Activated CD4-positive, alpha-beta T cell treated with anti-CD3 and anti-CD28 coated beads, Interleukin-2, amount 50 U/mL, for 1 hour (primary cell): ENCODE measurements around the gene UBE2B.
"Not testable (repeated sequence)": the region's sequence is repeated elsewhere in the genome, so short reads cannot be mapped to it uniquely, and the experiment has no call there.

Source experiments
- DNase-seq: peaks from one replicate; pipeline ENCODE4 v3.0.0-alpha.2; 2020

UBE2B gene

GRCh38 chr5:134370871-134371833 lies at the start of gene UBE2B:
TSS of gene UBE2B (plus strand) at chr5:134371569. CDS start at chr5:134371596, 27 bp downstream.
- peak; percentile 97 for DNase-seq

GRCh38 chr5:134327327-134327726 lies 44.0 kb upstream of the UBE2B start:
- no peak for DNase-seq

- no peak for DNase-seq
These were observed 42.8 kb upstream of the UBE2B start for GRCh38 chr5:134328619-134329018.

- not testable (repeated sequence) for DNase-seq
These were observed 34.5 kb upstream of the UBE2B start for GRCh38 chr5:134336833-134337232.

- not testable (repeated sequence) for DNase-seq
These were observed 27.9 kb upstream of the UBE2B start for GRCh38 chr5:134343500-134343899.

- DNase-seq: not testable (repeated sequence)
These were observed 25.9 kb upstream of the UBE2B start for GRCh38 chr5:134345476-134345875.

GRCh38 chr5:134345996-134346395 lies 25.4 kb upstream of the UBE2B start:
- no peak for DNase-seq

- no peak for DNase-seq
These were observed 21.9 kb upstream of the UBE2B start for GRCh38 chr5:134349463-134349862.

GRCh38 chr5:134355681-134356080 lies 15.7 kb upstream of the UBE2B start:
- no peak for DNase-seq

- no peak for DNase-seq
These were observed 5.8 kb upstream of the UBE2B start for GRCh38 chr5:134365604-134366003.

GRCh38 chr5:134370311-134370870 lies 978 bp upstream of the UBE2B start:
- DNase-seq: peak; percentile 4

GRCh38 chr5:134371834-134372340 lies 518 bp downstream of the UBE2B start:
- DNase-seq: peak; percentile 27

- DNase-seq: not testable (repeated sequence)
These were observed 2.3 kb downstream of the UBE2B start for GRCh38 chr5:134373633-134374032.

GRCh38 chr5:134374232-134374631 lies 2.9 kb downstream of the UBE2B start:
- no peak for DNase-seq

- no peak for DNase-seq
These were observed 9.0 kb downstream of the UBE2B start for GRCh38 chr5:134380346-134380745.

GRCh38 chr5:134382204-134382603 lies 10.8 kb downstream of the UBE2B start:
- not testable (repeated sequence) for DNase-seq

GRCh38 chr5:134383980-134384697 lies 12.8 kb downstream of the UBE2B start:
- DNase-seq: no peak

GRCh38 chr5:134387443-134387842 lies 16.1 kb downstream of the UBE2B start:
- no peak for DNase-seq

- no peak for DNase-seq
These were observed 20.9 kb downstream of the UBE2B start for GRCh38 chr5:134392301-134392700.

GRCh38 chr5:134394932-134395331 lies 23.6 kb downstream of the UBE2B start:
- DNase-seq: no peak

- no peak for DNase-seq
These were observed 24.9 kb downstream of the UBE2B start for GRCh38 chr5:134396274-134396673.

- DNase-seq: no peak
These were observed 25.8 kb downstream of the UBE2B start for GRCh38 chr5:134397196-134397595.

- no peak for DNase-seq
These were observed 27.3 kb downstream of the UBE2B start for GRCh38 chr5:134398609-134399155.
